GM12878 (cell line): ENCODE data around the gene ZNF284. TPM values are rescaled to one million over a fixed set of nuclear protein-coding genes. Genes with fewer than 3 reads are reported as not detected.
A peak's percentile ranks its signal among the peaks of the same experiment; 100 is the strongest.

Source experiments
- ATAC-seq: fragments of 200-7000 bp; cut with Tn5 transposase; 3 replicates; pipeline ENCODE4 v1.9.1; 2020; ENCODE audit warnings: mild to moderate bottlenecking, moderate library complexity
- BruUV-seq: library from RNA; stranded (reverse); fragments of 400-500 nt; replicated peaks from 2 replicates; lab custom pipeline; 2021; lab: Mats Ljungman, UMichigan
- CTCF ChIA-PET: fragments of 300-600 bp; sonication (Branson Sonifier 250); formaldehyde crosslinking; extraction: SDS; loops from one replicate; lab custom pipeline; 2021; ENCODE audit warnings: inconsistent platforms; lab: Yijun Ruan, JAX
- POLR2A ChIA-PET: fragments of 350-600 bp; formaldehyde crosslinking; extraction: SDS; loops from one replicate; lab custom pipeline; 2021; ENCODE audit warnings: inconsistent platforms; lab: Charles Lee
- RAD21 ChIA-PET: fragments of 300-600 bp; sonication (Branson Sonifier 250); formaldehyde crosslinking; loops from one replicate; lab custom pipeline; 2023; ENCODE audit warnings: antibody characterized with exemption; ENCODE audit not compliant: unreplicated experiment; lab: Charles Lee
- SMC1A ChIA-PET: fragments of 300-600 bp; sonication (Branson Sonifier 250); formaldehyde crosslinking; loops from one replicate; lab custom pipeline; 2023; ENCODE audit not compliant: unreplicated experiment, uncharacterized antibody; lab: Charles Lee
- DNase-seq: peaks from one replicate; pipeline ENCODE4 v3.0.0-alpha.2; 2011; ENCODE audit warnings: low read depth, low spot score
- FAIRE-seq: peaks from 3 replicates; lab custom pipeline; 2011; peaks lifted over from hg19 to GRCh38; lab: Jason Lieb, UNC
- H2AFZ ChIP-seq: 2 replicates; pipeline ENCODE4 v1.6.0; 2011; ENCODE audit warnings: low read depth, low read length, control low read depth; ENCODE audit not compliant: control insufficient read depth
- H3K27ac ChIP-seq: 2 replicates; pipeline ENCODE4 v1.5.1; 2011; ENCODE audit warnings: control low read depth; ENCODE audit not compliant: control insufficient read depth, insufficient read depth
- H3K27me3 ChIP-seq, 2 experiments: replicated peaks in 1 of 2; 2 replicates each; pipeline versions ENCODE4 v1.6.0 to v1.6.1; 2011; ENCODE audit warnings: low read length in 1 of 2; ENCODE audit not compliant: control insufficient read depth in 2 of 2, insufficient read depth in 2 of 2
- H3K36me3 ChIP-seq, 2 experiments: 2 replicates each; pipeline ENCODE4 v1.5.1; 2011; ENCODE audit warnings: low read length in 1 of 2; ENCODE audit not compliant: control insufficient read depth in 2 of 2, insufficient read depth in 2 of 2
- H3K4me1 ChIP-seq: 2 replicates; pipeline ENCODE4 v1.6.1; 2011; ENCODE audit warnings: mild to moderate bottlenecking, low read length, moderate library complexity, mixed read lengths; ENCODE audit not compliant: control insufficient read depth, insufficient read depth
- H3K4me2 ChIP-seq: 2 replicates; pipeline ENCODE4 v1.6.0; 2011; ENCODE audit warnings: control low read depth; ENCODE audit not compliant: control insufficient read depth, insufficient read depth
- H3K4me3 ChIP-seq: fragments of 200-600 bp; sonication (generic); 2 replicates; pipeline ENCODE4 v1.5.1; 2016
- H3K79me2 ChIP-seq: 2 replicates; pipeline ENCODE4 v1.6.0; 2011; ENCODE audit warnings: low read length; ENCODE audit not compliant: control insufficient read depth, insufficient read depth
- H3K9ac ChIP-seq: 2 replicates; pipeline ENCODE4 v1.8.0; 2011; ENCODE audit warnings: low read length, control low read depth, mixed read lengths; ENCODE audit not compliant: control insufficient read depth, insufficient read depth
- H3K9me3 ChIP-seq: replicated peaks from 3 replicates; pipeline ENCODE4 v1.5.1; 2011; ENCODE audit warnings: mild to moderate bottlenecking, low read length; ENCODE audit not compliant: control insufficient read depth, insufficient read depth
- H4K20me1 ChIP-seq: 2 replicates; pipeline ENCODE4 v1.6.0; 2011; ENCODE audit not compliant: control insufficient read depth, insufficient read depth
- BCL11A ChIP-seq: IDR thresholded peaks from 2 replicates; pipeline ENCODE4 v1.6.1; 2011; ENCODE audit warnings: low read depth, low read length
- CBX3 ChIP-seq: fragments of 200-600 bp; sonication (generic); IDR thresholded peaks from 2 replicates; pipeline ENCODE4 v1.6.1; 2016; ENCODE audit warnings: low read depth, borderline replicate concordance
- CHD2 ChIP-seq: IDR thresholded peaks from 2 replicates; pipeline ENCODE4 v1.6.1; 2011; ENCODE audit warnings: low read depth, low read length, improper control_type of control experiment, borderline replicate concordance
- CREM ChIP-seq: IDR thresholded peaks from 2 replicates; pipeline ENCODE4 v1.6.1; 2014; ENCODE audit warnings: antibody characterized with exemption, low read depth
- EED ChIP-seq: sonication (generic); IDR thresholded peaks from 2 replicates; pipeline ENCODE4 v1.6.1; 2016; ENCODE audit warnings: antibody characterized with exemption, low read depth
- EP300 ChIP-seq, 2 experiments: fragments of 150-350 bp in 1 of 2; IDR thresholded peaks; 2 replicates each; pipeline ENCODE4 v1.6.1; 2011 to 2012; ENCODE audit warnings: low read depth in 2 of 2, low read length in 2 of 2, borderline replicate concordance in 1 of 2, improper control_type of control experiment in 1 of 2, inconsistent platforms in 1 of 2; ENCODE audit not compliant: control insufficient read depth in 1 of 2
- FOXK2 ChIP-seq: fragments of 450-650 bp; IDR thresholded peaks from 2 replicates; pipeline ENCODE4 v1.6.1; 2017; ENCODE audit warnings: mild to moderate bottlenecking, moderate library complexity
- LARP7 ChIP-seq: fragments of 450-650 bp; IDR thresholded peaks from 2 replicates; pipeline ENCODE4 v1.6.1; 2017; ENCODE audit warnings: mild to moderate bottlenecking
- MEF2B ChIP-seq: fragments of 450-650 bp; IDR thresholded peaks from 2 replicates; pipeline ENCODE4 v1.6.1; 2018; ENCODE audit warnings: mild to moderate bottlenecking, moderate library complexity; ENCODE audit not compliant: partially characterized antibody, poor library complexity, severe bottlenecking
- NFYB ChIP-seq: IDR thresholded peaks from 2 replicates; pipeline ENCODE4 v1.6.1; 2011; ENCODE audit warnings: low read depth, mild to moderate bottlenecking, low read length, improper control_type of control experiment, moderate library complexity; ENCODE audit not compliant: insufficient read depth
- PAX8 ChIP-seq: fragments of 450-650 bp; IDR thresholded peaks from 2 replicates; pipeline ENCODE4 v1.6.1; 2017; ENCODE audit warnings: mild to moderate bottlenecking, moderate library complexity
- RAD51 ChIP-seq: fragments of 450-650 bp; IDR thresholded peaks from 2 replicates; pipeline ENCODE4 v1.6.1; 2016; ENCODE audit warnings: moderate library complexity, mild to moderate bottlenecking, inconsistent platforms
- RCOR1 ChIP-seq: conservative IDR thresholded peaks from 2 replicates; pipeline ENCODE4 v1.6.1; 2012; ENCODE audit warnings: low read depth, low read length, improper control_type of control experiment
- SPI1 ChIP-seq: IDR thresholded peaks from 2 replicates; pipeline ENCODE4 v1.6.1; 2011; ENCODE audit warnings: low read depth, mild to moderate bottlenecking, low read length, moderate library complexity, borderline replicate concordance; ENCODE audit not compliant: insufficient read depth
- SREBF1 ChIP-seq: IDR thresholded peaks from 2 replicates; pipeline ENCODE4 v1.6.1; 2012; ENCODE audit warnings: mild to moderate bottlenecking, low read length
- SREBF2 ChIP-seq: IDR thresholded peaks from 2 replicates; pipeline ENCODE4 v1.6.1; 2012; ENCODE audit warnings: mild to moderate bottlenecking, low read length
- SRF ChIP-seq, 2 experiments: IDR thresholded peaks; 2 replicates each; pipeline ENCODE4 v1.6.1; 2011; ENCODE audit warnings: low read depth in 2 of 2, low read length in 2 of 2, mild to moderate bottlenecking in 1 of 2, moderate library complexity in 1 of 2
- TBL1XR1 ChIP-seq: IDR thresholded peaks from 2 replicates; pipeline ENCODE4 v1.6.1; 2012; ENCODE audit warnings: low read depth, low read length, improper control_type of control experiment
- TCF12 ChIP-seq: IDR thresholded peaks from 2 replicates; pipeline ENCODE4 v1.6.1; 2011; ENCODE audit warnings: low read depth, mild to moderate bottlenecking, low read length
- TCF7 ChIP-seq: IDR thresholded peaks from 2 replicates; pipeline ENCODE4 v1.6.1; 2014; ENCODE audit warnings: antibody characterized with exemption, borderline replicate concordance
- YBX1 ChIP-seq: fragments of 450-650 bp; IDR thresholded peaks from 2 replicates; pipeline ENCODE4 v1.6.1; 2016; ENCODE audit warnings: antibody characterized with exemption
- WGBS: methylation state at CpG from one replicate; pipeline ENCODE4 v1.1.6; 2016; ENCODE audit warnings: low lambda C conversion rate; ENCODE audit not compliant: insufficient replicate concordance, insufficient coverage; ENCODE audit errors: missing lambda C conversion rate; 5-methylcytosine and 5-hydroxymethylcytosine counted together
- in situ Hi-C: fragments of 300-500 bp; cut with MboI; formaldehyde crosslinking; loops from 9 replicates; pipeline ENCODE4 v1.14.3; 2018; ENCODE audit warnings: mixed read lengths
- intact Hi-C: fragments of 100-400 bp; cut with micrococcal nuclease; formaldehyde crosslinking; loops from one replicate; pipeline ENCODE4 v1.14.2; 2022; ENCODE audit not compliant: unreplicated experiment
- polyA plus RNA-seq, 11 experiments: library from polyadenylated mRNA; depleted of rRNA in 4 of 11; unstranded in 6 of 11; stranded (reverse) in 5 of 11; fragments of >200 nt; fragmentation: Nextera tagmentation in 4 of 11; fragmentation: Illumina TruSeq in 1 of 11; extraction: Ambion mirVana in 4 of 11; extraction: Trizol in 1 of 11; gene quantifications; 1 replicate in 1 of 11; 2 replicates in 10 of 11; pipeline versions ENCODE4 v1.2.1 to v1.2.3, GENCODE V29; 2011 to 2016; ENCODE audit warnings: inconsistent platforms in 2 of 11, missing spikeins in 2 of 11, low read depth in 1 of 11
- total RNA-seq, 4 experiments: library from RNA; depleted of rRNA in 3 of 4; stranded (reverse); fragments of >200 nt in 3 of 4; fragmentation: Illumina TruSeq in 1 of 4; extraction: Trizol in 1 of 4; gene quantifications; 2 replicates each; pipeline versions ENCODE4 v1.2.1 to v1.2.3, GENCODE V29; 2013 to 2021
- TF ChIP-seq, protein P1 (sequence below): fragments of 450-650 bp; IDR thresholded peaks from 2 replicates; pipeline ENCODE4 v1.6.1; 2016; ENCODE audit warnings: mild to moderate bottlenecking
- TF ChIP-seq, protein P2 (sequence below): fragments of 450-650 bp; IDR thresholded peaks from 2 replicates; pipeline ENCODE4 v1.6.1; 2014; ENCODE audit warnings: mild to moderate bottlenecking

The ZNF284 gene
- total and polyA plus RNA-seq, 10 of the 15 experiments (the other 5 are each of a cell fraction or from before 2014, with no cell fraction given): 0.35 to 1.7 (median 0.60) TPM

- POLR2A ChIA-PET: interaction anchor here (0.9 to 1.2 kb wide), 2 partner anchors 18 to 52 kb away, joined by 3 to 5 read pairs; partner anchors contain the start of gene ZNF226
- no peak for TF ChIP-seq YBX1
- TF ChIP-seq TBL1XR1: no peak
- no peak for TF ChIP-seq EP300 (IDR thresholded peaks at IDR 0.05; ENCODE audit: borderline replicate concordance in 1 of 2, control insufficient read depth in 1 of 2, low read depth in 2 of 2, low read length in 2 of 2)
- TF ChIP-seq RAD51: no peak
- TF ChIP-seq CHD2: peak; percentile 76; the same call in 1 of the 2 replicates
- no peak for TF ChIP-seq SRF (IDR thresholded peaks at IDR 0.05; ENCODE audit: low read depth in 2 of 2, low read length in 2 of 2)
- TF ChIP-seq BCL11A: peak; percentile 10; the same call in 1 of the 2 replicates
- no peak for TF ChIP-seq NFYB
- TF ChIP-seq, protein P1, sequence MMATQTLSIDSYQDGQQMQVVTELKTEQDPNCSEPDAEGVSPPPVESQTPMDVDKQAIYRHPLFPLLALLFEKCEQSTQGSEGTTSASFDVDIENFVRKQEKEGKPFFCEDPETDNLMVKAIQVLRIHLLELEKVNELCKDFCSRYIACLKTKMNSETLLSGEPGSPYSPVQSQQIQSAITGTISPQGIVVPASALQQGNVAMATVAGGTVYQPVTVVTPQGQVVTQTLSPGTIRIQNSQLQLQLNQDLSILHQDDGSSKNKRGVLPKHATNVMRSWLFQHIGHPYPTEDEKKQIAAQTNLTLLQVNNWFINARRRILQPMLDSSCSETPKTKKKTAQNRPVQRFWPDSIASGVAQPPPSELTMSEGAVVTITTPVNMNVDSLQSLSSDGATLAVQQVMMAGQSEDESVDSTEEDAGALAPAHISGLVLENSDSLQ: peak; percentile 9; the same call in 1 of the 2 replicates
- TF ChIP-seq, protein P2, sequence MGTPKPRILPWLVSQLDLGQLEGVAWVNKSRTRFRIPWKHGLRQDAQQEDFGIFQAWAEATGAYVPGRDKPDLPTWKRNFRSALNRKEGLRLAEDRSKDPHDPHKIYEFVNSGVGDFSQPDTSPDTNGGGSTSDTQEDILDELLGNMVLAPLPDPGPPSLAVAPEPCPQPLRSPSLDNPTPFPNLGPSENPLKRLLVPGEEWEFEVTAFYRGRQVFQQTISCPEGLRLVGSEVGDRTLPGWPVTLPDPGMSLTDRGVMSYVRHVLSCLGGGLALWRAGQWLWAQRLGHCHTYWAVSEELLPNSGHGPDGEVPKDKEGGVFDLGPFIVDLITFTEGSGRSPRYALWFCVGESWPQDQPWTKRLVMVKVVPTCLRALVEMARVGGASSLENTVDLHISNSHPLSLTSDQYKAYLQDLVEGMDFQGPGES: 0 out of 2 replicates have a peak, but pooled peaks have one; percentile 17
- TF ChIP-seq SREBF1: peak; percentile 91
- no peak; the same call in 1 of the 2 replicates for TF ChIP-seq EED
- TF ChIP-seq TCF7: no peak
- TF ChIP-seq TCF12: no peak
- TF ChIP-seq FOXK2: no peak
- peak; percentile 95 for TF ChIP-seq CREM
- TF ChIP-seq RCOR1: no peak
- no peak for TF ChIP-seq CBX3
- no peak for TF ChIP-seq SREBF2
- TF ChIP-seq SPI1: peak; percentile 79
- no peak for TF ChIP-seq MEF2B
- no peak for TF ChIP-seq LARP7
- no peak for TF ChIP-seq PAX8
Observed at GRCh38 chr19:44113138-44113783, 41.3 kb downstream of the ZNF284 start, which contains the start of gene ZNF225. TSS of gene ZNF225 (plus strand) at chr19:44113399. CDS start at chr19:44115828, 2,429 bp downstream.

More at GRCh38 chr19:44113138-44113783, 41.3 kb downstream of the ZNF284 start, which contains the start of gene ZNF225:
- ChIA-PET CTCF (interaction anchor here (0.7 to 2.1 kb wide), 3 partner anchors 19 to 910 kb away, joined by 3 to 9 read pairs (median 3); partner anchors contain the start of gene ZNF224), SMC1A (interaction anchor here (0.6 to 1.7 kb wide), 3 partner anchors 12 to 52 kb away, joined by 3 to 7 read pairs (median 4); partner anchors contain the start of gene ZNF226), RAD21 (interaction anchor here (1.1 kb wide), 1 partner anchor 18 kb away, joined by 4 read pairs; no protein-coding TSS in a partner anchor)
- peaks cover 3% of the 10 kb centered on the region; the same call in 2 of the 3 replicates for H3K9me3 ChIP-seq
- no peaks in the 10 kb centered on the region for H3K27me3 ChIP-seq
- under 1% methylated on average over 44 of the region's 44 CpGs for WGBS
- peak within 1 kb of the TSS; percentile 91 for H3K4me3 ChIP-seq
- peak within 1 kb of the TSS; percentile 73 for H3K27ac ChIP-seq
- FAIRE-seq (peak; percentile 98), ATAC-seq (peak; percentile 98), DNase-seq (peak; percentile 87)
- in situ Hi-C loops: loop anchor here (5.0 kb wide), 1 partner anchor 189 kb away; no protein-coding TSS in a partner anchor
- peak within 1 kb of the TSS; percentile 89 for H3K4me2 ChIP-seq
- BruUV-seq: no TSS peak
- intact Hi-C loops: loop anchor here (1.0 to 2.0 kb wide), 2 partner anchors 18 to 52 kb away; partner anchors contain the start of gene ZNF226
- peak within 1 kb of the TSS; percentile 98 for H2AFZ ChIP-seq
- peak within 1 kb of the TSS; percentile 75 for H3K9ac ChIP-seq
- peaks cover 0 to 3% of the 10 kb centered on the region in 2 experiments; a peak in 3 of 4 replicates for H3K36me3 ChIP-seq
- peaks cover 10% of the 10 kb centered on the region for H3K79me2 ChIP-seq
- no peaks in the 10 kb centered on the region for H4K20me1 ChIP-seq
- no peaks in the 10 kb centered on the region for H3K4me1 ChIP-seq
